K562 (cell line): Measurements from ENCODE around the gene DEDD2. TPM values are rescaled to one million over a fixed set of nuclear protein-coding genes. Genes with fewer than 3 reads are reported as not detected.

Source experiments
- BRF1 ChIP-seq: IDR thresholded peaks from 3 replicates; pipeline ENCODE4 v1.6.1; 2011; ENCODE audit warnings: borderline replicate concordance, mild to moderate bottlenecking; ENCODE audit not compliant: insufficient read length; ENCODE audit errors: extremely low read depth
- DACH1 ChIP-seq: fragments of 450-650 bp; IDR thresholded peaks from 2 replicates; pipeline ENCODE4 v1.6.1; 2018; ENCODE audit not compliant: partially characterized antibody
- E2F5 ChIP-seq: sonication (generic); formaldehyde crosslinking; IDR thresholded peaks from 2 replicates; pipeline ENCODE4 v1.8.0; 2022; ENCODE audit warnings: mild to moderate bottlenecking, missing genetic modification reagents
- GTF2F1 ChIP-seq: IDR thresholded peaks from 2 replicates; pipeline ENCODE4 v1.6.1; 2011; ENCODE audit warnings: low read depth, low read length, improper control_type of control experiment
- PHF20 ChIP-seq: fragments of 450-650 bp; IDR thresholded peaks from 2 replicates; pipeline ENCODE4 v1.6.1; 2018; ENCODE audit not compliant: partially characterized antibody
- PHTF2 ChIP-seq: fragments of 250-450 bp; sonication (Bioruptor Pico); IDR thresholded peaks from 2 replicates; pipeline ENCODE4 v1.5.0; 2021; ENCODE audit warnings: mild to moderate bottlenecking
- RBM22 ChIP-seq: fragments of 200-400 bp; formaldehyde crosslinking; IDR thresholded peaks from 2 replicates; pipeline ENCODE4 v1.6.1; 2018; ENCODE audit warnings: low read length, low read depth; ENCODE audit not compliant: poor library complexity, severe bottlenecking
- SOX6 ChIP-seq: fragments of 450-650 bp; IDR thresholded peaks from 2 replicates; pipeline ENCODE4 v1.6.1; 2014; ENCODE audit warnings: mild to moderate bottlenecking
- TGIF2 ChIP-seq: sonication (generic); formaldehyde crosslinking; IDR thresholded peaks from 2 replicates; pipeline ENCODE4 v1.8.1; 2022; ENCODE audit warnings: mild to moderate bottlenecking, missing genetic modification reagents, moderate library complexity
- USF1 ChIP-seq: sonication (generic); formaldehyde crosslinking; IDR thresholded peaks from 2 replicates; pipeline ENCODE4 v1.9.0; 2022; ENCODE audit warnings: mild to moderate bottlenecking, missing genetic modification reagents
- ZBED1 ChIP-seq: IDR thresholded peaks from 2 replicates; pipeline ENCODE4 v1.6.1; 2014
- ZNF551 ChIP-seq: fragments of 250-450 bp; sonication (Bioruptor Pico); IDR thresholded peaks from 2 replicates; pipeline ENCODE4 v1.5.0; 2021; ENCODE audit warnings: mild to moderate bottlenecking, moderate library complexity
- polyA plus RNA-seq, 8 experiments: library from polyadenylated mRNA; depleted of rRNA in 4 of 8; stranded (reverse) in 5 of 8; unstranded in 3 of 8; fragments of >200 nt; fragmentation: Nextera tagmentation in 2 of 8; fragmentation: Illumina TruSeq in 1 of 8; extraction: Ambion mirVana in 2 of 8; extraction: Trizol in 1 of 8; gene quantifications; 2 replicates each; pipeline versions ENCODE4 v1.2.1 to v1.2.3, GENCODE V29; 2011 to 2014; ENCODE audit warnings: inconsistent platforms in 1 of 8, missing spikeins in 1 of 8
- total RNA-seq, 7 experiments: library from RNA; depleted of rRNA in 6 of 7; stranded (reverse); fragments of >200 nt in 6 of 7; fragmentation: Illumina TruSeq in 2 of 7; extraction: Trizol in 2 of 7; gene quantifications; 2 replicates each; pipeline versions ENCODE4 v1.2.1 to v1.2.3, GENCODE V29; 2011 to 2021; ENCODE audit warnings: low replicate concordance in 1 of 7
- TF ChIP-seq, protein P1 (sequence below): fragments of 250-450 bp; sonication (Bioruptor Pico); IDR thresholded peaks from 2 replicates; pipeline ENCODE4 v1.8.0; 2022; ENCODE audit warnings: moderate library complexity, mild to moderate bottlenecking, inconsistent platforms
- TF ChIP-seq, protein P2 (sequence below), 2 experiments: fragments of 450-650 bp in 1 of 2; sonication (generic) in 1 of 2; formaldehyde crosslinking in 1 of 2; IDR thresholded peaks; 2 replicates each; pipeline versions ENCODE4 v1.7.1 to v1.9.0; 2016 to 2022; ENCODE audit warnings: inconsistent platforms in 1 of 2, mild to moderate bottlenecking in 1 of 2, missing genetic modification reagents in 1 of 2
- TF ChIP-seq, protein P3 (sequence below): fragments of 450-650 bp; IDR thresholded peaks from 2 replicates; pipeline ENCODE4 v1.6.1; 2017; ENCODE audit warnings: mild to moderate bottlenecking, moderate library complexity

DEDD2 gene
- total and polyA plus RNA-seq, 9 of the 15 experiments (the other 6 are each of a cell fraction or from before 2014, with no cell fraction given), result 4.3 to 43.0 (median 29.2) TPM

DNA sequence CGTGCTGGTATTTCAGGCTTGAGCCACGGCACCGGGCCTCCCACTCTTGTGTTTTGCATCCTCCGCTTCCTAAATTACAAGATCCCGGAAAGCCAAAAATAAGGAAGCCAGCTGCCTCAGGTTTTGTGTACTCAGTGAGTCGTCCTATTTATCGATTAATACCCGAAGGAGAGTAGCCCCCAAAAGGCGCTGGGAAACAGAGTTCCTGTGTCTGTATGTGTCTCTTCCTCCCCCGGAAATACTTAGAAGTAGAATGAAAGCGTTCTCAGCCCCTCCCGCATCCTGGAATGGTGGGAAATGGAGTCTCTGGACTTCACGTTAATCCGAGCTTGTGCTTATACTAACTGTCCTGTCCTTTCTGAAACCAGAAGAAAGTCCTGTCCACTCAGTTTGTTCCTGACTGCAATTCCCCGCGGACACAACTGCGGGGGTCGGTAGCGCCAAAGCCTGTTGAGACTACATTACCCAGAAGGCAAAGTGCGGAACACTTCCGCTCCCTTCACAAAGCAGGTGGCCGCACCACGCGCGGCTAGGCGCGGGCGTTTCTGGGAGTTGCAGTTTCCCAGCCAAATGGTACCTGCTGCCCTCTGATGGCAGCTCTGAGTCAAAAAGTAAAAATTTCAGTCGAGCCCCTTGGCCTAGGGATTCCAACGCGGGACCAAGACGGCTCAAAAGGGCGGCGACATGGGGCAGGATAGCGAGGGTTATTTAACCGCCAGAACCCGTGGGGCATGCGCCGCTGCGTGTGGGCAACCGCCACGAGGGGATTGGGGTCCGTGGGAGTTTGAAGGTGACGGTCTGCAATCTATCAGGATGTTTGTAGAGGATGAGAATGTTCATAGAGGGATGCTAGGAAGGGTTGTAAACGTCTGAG is 27.1 kb upstream of the DEDD2 start (continued):
- TF ChIP-seq, protein P1, sequence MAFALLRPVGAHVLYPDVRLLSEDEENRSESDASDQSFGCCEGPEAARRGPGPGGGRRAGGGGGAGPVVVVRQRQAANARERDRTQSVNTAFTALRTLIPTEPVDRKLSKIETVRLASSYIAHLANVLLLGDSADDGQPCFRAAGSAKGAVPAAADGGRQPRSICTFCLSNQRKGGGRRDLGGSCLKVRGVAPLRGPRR (CRISPR knock-in tag), result no peak
- TF ChIP-seq E2F5 (CRISPR knock-in tag), result no peak
- TF ChIP-seq BRF1, result no peak
- no peak for TF ChIP-seq ZNF551 (CRISPR knock-in tag)
- peak; percentile 13; the same call in 1 of the 2 replicates for TF ChIP-seq SOX6
- TF ChIP-seq, protein P2, sequence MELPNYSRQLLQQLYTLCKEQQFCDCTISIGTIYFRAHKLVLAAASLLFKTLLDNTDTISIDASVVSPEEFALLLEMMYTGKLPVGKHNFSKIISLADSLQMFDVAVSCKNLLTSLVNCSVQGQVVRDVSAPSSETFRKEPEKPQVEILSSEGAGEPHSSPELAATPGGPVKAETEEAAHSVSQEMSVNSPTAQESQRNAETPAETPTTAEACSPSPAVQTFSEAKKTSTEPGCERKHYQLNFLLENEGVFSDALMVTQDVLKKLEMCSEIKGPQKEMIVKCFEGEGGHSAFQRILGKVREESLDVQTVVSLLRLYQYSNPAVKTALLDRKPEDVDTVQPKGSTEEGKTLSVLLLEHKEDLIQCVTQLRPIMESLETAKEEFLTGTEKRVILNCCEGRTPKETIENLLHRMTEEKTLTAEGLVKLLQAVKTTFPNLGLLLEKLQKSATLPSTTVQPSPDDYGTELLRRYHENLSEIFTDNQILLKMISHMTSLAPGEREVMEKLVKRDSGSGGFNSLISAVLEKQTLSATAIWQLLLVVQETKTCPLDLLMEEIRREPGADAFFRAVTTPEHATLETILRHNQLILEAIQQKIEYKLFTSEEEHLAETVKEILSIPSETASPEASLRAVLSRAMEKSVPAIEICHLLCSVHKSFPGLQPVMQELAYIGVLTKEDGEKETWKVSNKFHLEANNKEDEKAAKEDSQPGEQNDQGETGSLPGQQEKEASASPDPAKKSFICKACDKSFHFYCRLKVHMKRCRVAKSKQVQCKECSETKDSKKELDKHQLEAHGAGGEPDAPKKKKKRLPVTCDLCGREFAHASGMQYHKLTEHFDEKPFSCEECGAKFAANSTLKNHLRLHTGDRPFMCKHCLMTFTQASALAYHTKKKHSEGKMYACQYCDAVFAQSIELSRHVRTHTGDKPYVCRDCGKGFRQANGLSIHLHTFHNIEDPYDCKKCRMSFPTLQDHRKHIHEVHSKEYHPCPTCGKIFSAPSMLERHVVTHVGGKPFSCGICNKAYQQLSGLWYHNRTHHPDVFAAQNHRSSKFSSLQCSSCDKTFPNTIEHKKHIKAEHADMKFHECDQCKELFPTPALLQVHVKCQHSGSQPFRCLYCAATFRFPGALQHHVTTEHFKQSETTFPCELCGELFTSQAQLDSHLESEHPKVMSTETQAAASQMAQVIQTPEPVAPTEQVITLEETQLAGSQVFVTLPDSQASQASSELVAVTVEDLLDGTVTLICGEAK (IDR thresholded peaks at IDR 0.05), result peak; percentile 93
- TF ChIP-seq, protein P2 (CRISPR knock-in tag; IDR thresholded peaks at IDR 0.05), result no peak
- TF ChIP-seq, protein P3, sequence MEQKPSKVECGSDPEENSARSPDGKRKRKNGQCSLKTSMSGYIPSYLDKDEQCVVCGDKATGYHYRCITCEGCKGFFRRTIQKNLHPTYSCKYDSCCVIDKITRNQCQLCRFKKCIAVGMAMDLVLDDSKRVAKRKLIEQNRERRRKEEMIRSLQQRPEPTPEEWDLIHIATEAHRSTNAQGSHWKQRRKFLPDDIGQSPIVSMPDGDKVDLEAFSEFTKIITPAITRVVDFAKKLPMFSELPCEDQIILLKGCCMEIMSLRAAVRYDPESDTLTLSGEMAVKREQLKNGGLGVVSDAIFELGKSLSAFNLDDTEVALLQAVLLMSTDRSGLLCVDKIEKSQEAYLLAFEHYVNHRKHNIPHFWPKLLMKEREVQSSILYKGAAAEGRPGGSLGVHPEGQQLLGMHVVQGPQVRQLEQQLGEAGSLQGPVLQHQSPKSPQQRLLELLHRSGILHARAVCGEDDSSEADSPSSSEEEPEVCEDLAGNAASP, result no peak
- TF ChIP-seq DACH1, result no peak
- TF ChIP-seq RBM22, result no peak
- no peak for TF ChIP-seq GTF2F1
- TF ChIP-seq USF1, result peak; percentile 81
- TF ChIP-seq TGIF2 (CRISPR knock-in tag), result no peak
- TF ChIP-seq PHTF2, result no peak
- TF ChIP-seq ZBED1, result no peak; the same call in 1 of the 2 replicates
- no peak for TF ChIP-seq PHF20
